NK-92 treated with Interleukin-12 subunit alpha and Interleukin-12 subunit beta, amount 100 ng/mL, for 24 hours (cell line): ENCODE measurements around the gene PRC1.
A peak's percentile ranks its signal among the peaks of the same experiment; 100 is the strongest.
"Not testable (repeated sequence)": the region's sequence is repeated elsewhere in the genome, so short reads cannot be mapped to it uniquely, and the experiment has no call there.

Experiments used
- DNase-seq: peaks from one replicate; lab custom pipeline; 2025; lab: John Stamatoyannopoulos, UW

PRC1 gene

GRCh38 chr15:90934256-90934948, 59.9 kb downstream of the PRC1 start:
- DNase-seq: peak; percentile 81

GRCh38 chr15:90933301-90933700, 61.0 kb downstream of the PRC1 start:
- DNase-seq: no peak

- DNase-seq: no peak
These were observed 61.7 kb downstream of the PRC1 start for GRCh38 chr15:90932660-90932991.

GRCh38 chr15:90931828-90932659, 62.3 kb downstream of the PRC1 start, which contains the start of gene HDDC3:
Gene HDDC3, minus strand, starts transcription at chr15:90932549. Its CDS starts 9 bp downstream, at chr15:90932540.
- DNase-seq: peak; percentile 88

- DNase-seq: no peak
These were observed 62.8 kb downstream of the PRC1 start for GRCh38 chr15:90931575-90931827.

- no peak for DNase-seq
These were observed 63.3 kb downstream of the PRC1 start for GRCh38 chr15:90930861-90931574.

- DNase-seq: no peak
These were observed 64.9 kb downstream of the PRC1 start for GRCh38 chr15:90929246-90930019.

- not testable (repeated sequence) for DNase-seq
These were observed 66.2 kb downstream of the PRC1 start for GRCh38 chr15:90928106-90928505.

GRCh38 chr15:90926766-90927165, 67.6 kb downstream of the PRC1 start:
- not testable (repeated sequence) for DNase-seq

- no peak for DNase-seq
These were observed 70.0 kb downstream of the PRC1 start for GRCh38 chr15:90924375-90924774.

- DNase-seq: not testable (repeated sequence)
These were observed 71.5 kb downstream of the PRC1 start for GRCh38 chr15:90922712-90923322.

GRCh38 chr15:90921887-90922286, 72.4 kb downstream of the PRC1 start:
- no peak for DNase-seq

GRCh38 chr15:90918835-90919234, 75.5 kb downstream of the PRC1 start:
- no peak for DNase-seq

- no peak for DNase-seq
These were observed 76.1 kb downstream of the PRC1 start for GRCh38 chr15:90918034-90918788.

GRCh38 chr15:90917569-90917968, 76.8 kb downstream of the PRC1 start:
- DNase-seq: no peak

- DNase-seq: no peak
These were observed 77.9 kb downstream of the PRC1 start for GRCh38 chr15:90916461-90916860.
